ENCODE data around the gene OPRD1.
"Not testable (repeated sequence)": the region's sequence is repeated elsewhere in the genome, so short reads cannot be mapped to it uniquely, and the experiment has no call there.

OPRD1 gene

GRCh38 chr1:28848416-28848815 lies 36.4 kb downstream of the OPRD1 start:
- Histone ChIP-seq H3K9ac (ENCODE audit: low read length) (no peak overlapping the region), H3K4me1 (ENCODE audit: control insufficient read depth, insufficient read depth, low read length) (no peaks in the 10 kb centered on the region), H3K27me3 (ENCODE audit: control insufficient read depth, insufficient read depth, low read length) (no peaks in the 10 kb centered on the region), H3K27ac (ENCODE audit: low read depth, low read length) (no peak overlapping the region), H3K9me3 (ENCODE audit: control insufficient read depth, insufficient read depth, low read depth, low read length) (no peaks in the 10 kb centered on the region), H3K4me3 (ENCODE audit: low read depth, low read length) (no peak overlapping the region), H3K36me3 (ENCODE audit: control insufficient read depth, insufficient read depth, low read length) (no peaks in the 10 kb centered on the region)

GRCh38 chr1:28853093-28853742 lies 41.2 kb downstream of the OPRD1 start:
- Histone ChIP-seq H3K9me3 (ENCODE audit: control insufficient read depth, insufficient read depth, low read depth, low read length) (no peaks in the 10 kb centered on the region), H3K27me3 (ENCODE audit: control insufficient read depth, insufficient read depth, low read length) (no peaks in the 10 kb centered on the region), H3K36me3 (ENCODE audit: control insufficient read depth, insufficient read depth, low read length) (no peaks in the 10 kb centered on the region), H3K4me3 (ENCODE audit: low read depth, low read length) (no peak overlapping the region), H3K9ac (ENCODE audit: low read length) (no peak overlapping the region), H3K27ac (ENCODE audit: low read depth, low read length) (no peak overlapping the region), H3K4me1 (ENCODE audit: control insufficient read depth, insufficient read depth, low read length) (no peaks in the 10 kb centered on the region)

- H3K27ac ChIP-seq (ENCODE audit: low read depth, low read length); H3K4me3 ChIP-seq (ENCODE audit: low read depth, low read length); H3K36me3 ChIP-seq (ENCODE audit: control insufficient read depth, insufficient read depth, low read length); H3K27me3 ChIP-seq (ENCODE audit: control insufficient read depth, insufficient read depth, low read length); H3K9ac ChIP-seq (ENCODE audit: low read length); H3K4me1 ChIP-seq (ENCODE audit: control insufficient read depth, insufficient read depth, low read length); H3K9me3 ChIP-seq (ENCODE audit: control insufficient read depth, insufficient read depth, low read depth, low read length): not testable (repeated sequence)
These were observed 42.4 kb downstream of the OPRD1 start for GRCh38 chr1:28854406-28854805.

- no peaks in the 10 kb centered on the region for H3K36me3 ChIP-seq (ENCODE audit: control insufficient read depth, insufficient read depth, low read length)
- no peaks in the 10 kb centered on the region for H3K9me3 ChIP-seq (ENCODE audit: control insufficient read depth, insufficient read depth, low read depth, low read length)
- H3K27me3 ChIP-seq (ENCODE audit: control insufficient read depth, insufficient read depth, low read length): no peaks in the 10 kb centered on the region
- H3K4me3 ChIP-seq (ENCODE audit: low read depth, low read length): no peak overlapping the region
- no peak overlapping the region for H3K27ac ChIP-seq (ENCODE audit: low read depth, low read length)
- no peaks in the 10 kb centered on the region for H3K4me1 ChIP-seq (ENCODE audit: control insufficient read depth, insufficient read depth, low read length)
- H3K9ac ChIP-seq (ENCODE audit: low read length): no peak overlapping the region
These were observed 43.1 kb downstream of the OPRD1 start for GRCh38 chr1:28855046-28855445.

- Histone ChIP-seq H3K4me3 (ENCODE audit: low read depth, low read length) (no peak overlapping the region), H3K27ac (ENCODE audit: low read depth, low read length) (no peak overlapping the region), H3K9ac (ENCODE audit: low read length) (no peak overlapping the region), H3K9me3 (ENCODE audit: control insufficient read depth, insufficient read depth, low read depth, low read length) (no peaks in the 10 kb centered on the region), H3K36me3 (ENCODE audit: control insufficient read depth, insufficient read depth, low read length) (no peaks in the 10 kb centered on the region), H3K4me1 (ENCODE audit: control insufficient read depth, insufficient read depth, low read length) (no peaks in the 10 kb centered on the region), H3K27me3 (ENCODE audit: control insufficient read depth, insufficient read depth, low read length) (no peaks in the 10 kb centered on the region)
These were observed 43.5 kb downstream of the OPRD1 start for GRCh38 chr1:28855469-28855951.

GRCh38 chr1:28855969-28856368 lies 44.0 kb downstream of the OPRD1 start:
- H3K4me1 ChIP-seq (ENCODE audit: control insufficient read depth, insufficient read depth, low read length): no peaks in the 10 kb centered on the region
- H3K27me3 ChIP-seq (ENCODE audit: control insufficient read depth, insufficient read depth, low read length): no peaks in the 10 kb centered on the region
- H3K27ac ChIP-seq (ENCODE audit: low read depth, low read length): no peak overlapping the region
- no peaks in the 10 kb centered on the region for H3K36me3 ChIP-seq (ENCODE audit: control insufficient read depth, insufficient read depth, low read length)
- no peak overlapping the region for H3K4me3 ChIP-seq (ENCODE audit: low read depth, low read length)
- H3K9me3 ChIP-seq (ENCODE audit: control insufficient read depth, insufficient read depth, low read depth, low read length): no peaks in the 10 kb centered on the region
- no peak overlapping the region for H3K9ac ChIP-seq (ENCODE audit: low read length)

GRCh38 chr1:28860332-28861073 lies 48.5 kb downstream of the OPRD1 start:
- Histone ChIP-seq H3K36me3 (ENCODE audit: control insufficient read depth, insufficient read depth, low read length) (no peaks in the 10 kb centered on the region), H3K4me3 (ENCODE audit: low read depth, low read length) (no peak overlapping the region), H3K9me3 (ENCODE audit: control insufficient read depth, insufficient read depth, low read depth, low read length) (no peaks in the 10 kb centered on the region), H3K9ac (ENCODE audit: low read length) (no peak overlapping the region), H3K27ac (ENCODE audit: low read depth, low read length) (no peak overlapping the region), H3K4me1 (ENCODE audit: control insufficient read depth, insufficient read depth, low read length) (no peaks in the 10 kb centered on the region; the same call in 1 of the 2 replicates), H3K27me3 (ENCODE audit: control insufficient read depth, insufficient read depth, low read length) (no peaks in the 10 kb centered on the region)

GRCh38 chr1:28862571-28863403 lies 50.8 kb downstream of the OPRD1 start:
- H3K36me3 ChIP-seq (ENCODE audit: control insufficient read depth, insufficient read depth, low read length): no peaks in the 10 kb centered on the region
- no peaks in the 10 kb centered on the region for H3K9me3 ChIP-seq (ENCODE audit: control insufficient read depth, insufficient read depth, low read depth, low read length)
- no peaks in the 10 kb centered on the region; the same call in 1 of the 2 replicates for H3K4me1 ChIP-seq (ENCODE audit: control insufficient read depth, insufficient read depth, low read length)
- no peak overlapping the region for H3K9ac ChIP-seq (ENCODE audit: low read length)
- H3K4me3 ChIP-seq (ENCODE audit: low read depth, low read length): no peak overlapping the region
- H3K27ac ChIP-seq (ENCODE audit: low read depth, low read length): no peak overlapping the region
- no peaks in the 10 kb centered on the region for H3K27me3 ChIP-seq (ENCODE audit: control insufficient read depth, insufficient read depth, low read length)

- no peaks in the 10 kb centered on the region for H3K9me3 ChIP-seq (ENCODE audit: control insufficient read depth, insufficient read depth, low read depth, low read length)
- H3K4me1 ChIP-seq (ENCODE audit: control insufficient read depth, insufficient read depth, low read length): no peaks in the 10 kb centered on the region; the same call in 1 of the 2 replicates
- H3K27ac ChIP-seq (ENCODE audit: low read depth, low read length): no peak overlapping the region
- no peak overlapping the region for H3K4me3 ChIP-seq (ENCODE audit: low read depth, low read length)
- no peak overlapping the region for H3K9ac ChIP-seq (ENCODE audit: low read length)
- H3K36me3 ChIP-seq (ENCODE audit: control insufficient read depth, insufficient read depth, low read length): no peaks in the 10 kb centered on the region
- no peaks in the 10 kb centered on the region for H3K27me3 ChIP-seq (ENCODE audit: control insufficient read depth, insufficient read depth, low read length)
These were observed 52.7 kb downstream of the OPRD1 start for GRCh38 chr1:28864695-28865094.

GRCh38 chr1:28865997-28866650 lies 54.2 kb downstream of the OPRD1 start:
- H3K4me1 ChIP-seq (ENCODE audit: control insufficient read depth, insufficient read depth, low read length): no peaks in the 10 kb centered on the region; the same call in 1 of the 2 replicates
- no peaks in the 10 kb centered on the region for H3K36me3 ChIP-seq (ENCODE audit: control insufficient read depth, insufficient read depth, low read length)
- H3K27me3 ChIP-seq (ENCODE audit: control insufficient read depth, insufficient read depth, low read length): no peaks in the 10 kb centered on the region
- no peak overlapping the region for H3K9ac ChIP-seq (ENCODE audit: low read length)
- no peak overlapping the region for H3K4me3 ChIP-seq (ENCODE audit: low read depth, low read length)
- no peaks in the 10 kb centered on the region for H3K9me3 ChIP-seq (ENCODE audit: control insufficient read depth, insufficient read depth, low read depth, low read length)
- H3K27ac ChIP-seq (ENCODE audit: low read depth, low read length): no peak overlapping the region

Data from HUES6 (cell line).